ENCODE results near the gene MINPP1.

GRCh38 chr10:87534173-87534858 lies 29.6 kb downstream of the MINPP1 start:
- TF ChIP-seq CTCF (IDR thresholded peaks at IDR 0.05; ENCODE audit: low read length): no peak
- TF ChIP-seq EZH2 (IDR thresholded peaks at IDR 0.05; ENCODE audit: borderline replicate concordance, low read length): no peak
